CD14-positive monocyte (primary cell): ENCODE measurements around the gene DOC2A. TPM values are rescaled to one million over a fixed set of nuclear protein-coding genes. Genes with fewer than 3 reads are reported as not detected.
A peak's percentile ranks its signal among the peaks of the same experiment; 100 is the strongest.

Source experiments
- DNase-seq, 3 donors: peaks; one replicate each; pipeline ENCODE4 v3.0.0-alpha.2; 2011 to 2022
- H2AFZ ChIP-seq: 2 replicates; pipeline ENCODE4 v1.6.0; 2012; ENCODE audit warnings: mild to moderate bottlenecking, low read depth, low read length, inconsistent platforms; ENCODE audit not compliant: insufficient read depth, poor library complexity, severe bottlenecking
- H3K27ac ChIP-seq, 2 donors: 1 replicate in 1 of 2; 2 replicates in 1 of 2; pipeline ENCODE4 v1.5.1; 2012 to 2013; ENCODE audit warnings: low read length in 2 of 2, control low read depth in 1 of 2, inconsistent platforms in 1 of 2, low read depth in 1 of 2, mild to moderate bottlenecking in 1 of 2
- H3K27me3 ChIP-seq, 2 donors: one replicate each; pipeline versions ENCODE4 v1.6.0 to v1.6.1; 2011 to 2013; ENCODE audit warnings: low read length in 2 of 2; ENCODE audit not compliant: control insufficient read depth in 2 of 2, insufficient read depth in 2 of 2
- H3K36me3 ChIP-seq, 2 donors: replicated peaks in 1 of 2; 1 replicate in 1 of 2; 2 replicates in 1 of 2; pipeline versions ENCODE4 v1.5.1 to v1.6.1; 2012 to 2013; ENCODE audit warnings: low read length in 2 of 2, control low read depth in 1 of 2, inconsistent platforms in 1 of 2, mild to moderate bottlenecking in 1 of 2; ENCODE audit not compliant: insufficient read depth in 2 of 2, control insufficient read depth in 1 of 2
- H3K4me1 ChIP-seq, 2 donors: 1 replicate in 1 of 2; 2 replicates in 1 of 2; pipeline versions ENCODE4 v1.5.1 to v1.6.1; 2012 to 2013; ENCODE audit warnings: low read length in 2 of 2, control low read depth in 1 of 2, inconsistent platforms in 1 of 2, mild to moderate bottlenecking in 1 of 2, moderate library complexity in 1 of 2; ENCODE audit not compliant: insufficient read depth in 2 of 2, control insufficient read depth in 1 of 2
- H3K4me2 ChIP-seq: replicated peaks from 2 replicates; pipeline ENCODE3; 2012; ENCODE audit warnings: low read length, moderate library complexity, mild to moderate bottlenecking; ENCODE audit not compliant: poor library complexity, severe bottlenecking; ENCODE audit errors: extremely low read depth
- H3K4me3 ChIP-seq, 3 experiments: fragments of 200-600 bp in 1 of 3; sonication (generic) in 1 of 3; replicated peaks in 1 of 3; 1 replicate in 2 of 3; 2 replicates in 1 of 3; pipeline ENCODE4 v1.5.1; 2011 to 2013; ENCODE audit warnings: low read length in 3 of 3, mild to moderate bottlenecking in 3 of 3, control low read depth in 2 of 3, low read depth in 2 of 3, inconsistent platforms in 1 of 3, moderate library complexity in 1 of 3
- H3K79me2 ChIP-seq: 2 replicates; pipeline ENCODE4 v1.6.0; 2012; ENCODE audit warnings: mild to moderate bottlenecking, control low read depth, inconsistent platforms, low read length, moderate library complexity; ENCODE audit not compliant: insufficient read depth
- H3K9ac ChIP-seq: 2 replicates; pipeline ENCODE4 v1.6.0; 2017; ENCODE audit warnings: low read length, mild to moderate bottlenecking; ENCODE audit not compliant: insufficient read depth, poor library complexity, severe bottlenecking
- H3K9me3 ChIP-seq, 2 donors: replicated peaks in 1 of 2; 1 replicate in 1 of 2; 2 replicates in 1 of 2; pipeline versions ENCODE4 v1.5.1 to v1.6.1; 2012 to 2013; ENCODE audit warnings: low read length in 2 of 2, control low read depth in 1 of 2; ENCODE audit not compliant: control insufficient read depth in 1 of 2, insufficient read depth in 1 of 2
- H4K20me1 ChIP-seq: 2 replicates; pipeline ENCODE4 v1.6.0; 2012; ENCODE audit warnings: mild to moderate bottlenecking, low read length, control low read depth, moderate library complexity; ENCODE audit not compliant: insufficient read depth
- H3K27ac Mint-ChIP-seq, 7 donors: one replicate each; pipeline ENCODE4 v1.8.0; 2020; ENCODE audit warnings: mild to moderate bottlenecking in 7 of 7, mixed read lengths in 7 of 7, moderate library complexity in 6 of 7, inconsistent platforms in 2 of 7
- H3K27me3 Mint-ChIP-seq, 3 donors: one replicate each; pipeline ENCODE4 v1.8.0; 2021 to 2022; ENCODE audit warnings: low read depth in 3 of 3, mild to moderate bottlenecking in 3 of 3, mixed read lengths in 3 of 3, moderate library complexity in 3 of 3, inconsistent platforms in 1 of 3
- H3K36me3 Mint-ChIP-seq, 2 donors: one replicate each; pipeline ENCODE4 v1.8.0; 2020; ENCODE audit warnings: mixed read lengths in 2 of 2, inconsistent platforms in 1 of 2, mild to moderate bottlenecking in 1 of 2
- H3K4me1 Mint-ChIP-seq: one replicate; pipeline ENCODE4 v1.8.0; 2020; ENCODE audit warnings: mild to moderate bottlenecking, mixed read lengths
- H3K4me3 Mint-ChIP-seq, 2 donors: one replicate each; pipeline ENCODE4 v1.8.0; 2020; ENCODE audit warnings: mild to moderate bottlenecking in 2 of 2, mixed read lengths in 2 of 2, moderate library complexity in 1 of 2
- H3K9me3 Mint-ChIP-seq, 7 donors: one replicate each; pipeline ENCODE4 v1.8.0; 2020 to 2022; ENCODE audit warnings: mixed read lengths in 7 of 7, mild to moderate bottlenecking in 6 of 7, moderate library complexity in 6 of 7, inconsistent platforms in 2 of 7
- CTCF ChIP-seq: fragments of 200-600 bp; IDR thresholded peaks from one replicate; pipeline ENCODE4 v1.8.0; 2022; ENCODE audit warnings: antibody characterized with exemption, mild to moderate bottlenecking
- WGBS: methylation state at CpG from one replicate; pipeline ENCODE4 v1.1.5; 2013; ENCODE audit warnings: missing lambda C conversion rate; ENCODE audit not compliant: insufficient coverage; 5-methylcytosine and 5-hydroxymethylcytosine counted together
- intact Hi-C, 2 donors: fragments of 100-400 bp; cut with micrococcal nuclease; formaldehyde crosslinking; loops; one replicate each; pipeline versions ENCODE4 v1.15.0 to v1.15.1; 2023
- polyA plus RNA-seq, 3 donors: library from polyadenylated mRNA; depleted of rRNA in 1 of 3; unstranded in 2 of 3; stranded (reverse) in 1 of 3; fragments of 300-500 nt in 2 of 3; fragments of >200 nt in 1 of 3; fragmentation: Illumina TruSeq in 2 of 3; gene quantifications; 1 replicate in 2 of 3; 2 replicates in 1 of 3; pipeline ENCODE4 v1.2.3, GENCODE V29; 2012 to 2021

Gene DOC2A
- polyA plus RNA-seq, 3 donors = 0.23 to 3.7 (median 0.66) TPM

- no peak overlapping the region for H3K27ac ChIP-seq
- H3K9ac ChIP-seq = no peak overlapping the region
- Mint-ChIP-seq H3K4me1 (peaks cover 23% of the 10 kb centered on the region), H3K27me3 (peaks cover 0 to 2% (median 0%) of the 10 kb centered on the region in 3 donors), H3K36me3 (peaks cover 36 to 49% of the 10 kb centered on the region in 2 donors), H3K27ac (peak overlapping the region in 5 of 7 donors; percentile 1 to 86 (median 27)), H3K4me3 (peak overlapping the region in 1 of 2 donors; percentile 6), H3K9me3 (no peaks in the 10 kb centered on the region)
- intact Hi-C loops = loop anchor here (5.0 to 10.0 kb wide), 2 partner anchors 179 to 763 kb away; partner anchors contain the start of genes PAGR1 (in 1 of the 2) and PRRT2 (in 1 of the 2)
- peak overlapping the region in 1 of 3 experiments; percentile 100 for H3K4me3 ChIP-seq
- H2AFZ ChIP-seq = peak overlapping the region; percentile 99
- no peaks in the 10 kb centered on the region for H3K27me3 ChIP-seq
- no peak for TF ChIP-seq CTCF
- H3K79me2 ChIP-seq = peaks cover 16% of the 10 kb centered on the region
- peaks cover 43 to 59% of the 10 kb centered on the region in 2 donors for H3K36me3 ChIP-seq
- H3K4me1 ChIP-seq = peaks cover 18 to 31% of the 10 kb centered on the region in 2 donors
- H3K4me2 ChIP-seq = peak overlapping the region; percentile 99
- no peaks in the 10 kb centered on the region for H3K9me3 ChIP-seq
- no peak for DNase-seq
- 81% methylated on average over 9 of the region's 9 CpGs for WGBS
- no peaks in the 10 kb centered on the region for H4K20me1 ChIP-seq
Observed at GRCh38 chr16:29993903-29994599, 16.8 kb downstream of the DOC2A start.

DNA sequence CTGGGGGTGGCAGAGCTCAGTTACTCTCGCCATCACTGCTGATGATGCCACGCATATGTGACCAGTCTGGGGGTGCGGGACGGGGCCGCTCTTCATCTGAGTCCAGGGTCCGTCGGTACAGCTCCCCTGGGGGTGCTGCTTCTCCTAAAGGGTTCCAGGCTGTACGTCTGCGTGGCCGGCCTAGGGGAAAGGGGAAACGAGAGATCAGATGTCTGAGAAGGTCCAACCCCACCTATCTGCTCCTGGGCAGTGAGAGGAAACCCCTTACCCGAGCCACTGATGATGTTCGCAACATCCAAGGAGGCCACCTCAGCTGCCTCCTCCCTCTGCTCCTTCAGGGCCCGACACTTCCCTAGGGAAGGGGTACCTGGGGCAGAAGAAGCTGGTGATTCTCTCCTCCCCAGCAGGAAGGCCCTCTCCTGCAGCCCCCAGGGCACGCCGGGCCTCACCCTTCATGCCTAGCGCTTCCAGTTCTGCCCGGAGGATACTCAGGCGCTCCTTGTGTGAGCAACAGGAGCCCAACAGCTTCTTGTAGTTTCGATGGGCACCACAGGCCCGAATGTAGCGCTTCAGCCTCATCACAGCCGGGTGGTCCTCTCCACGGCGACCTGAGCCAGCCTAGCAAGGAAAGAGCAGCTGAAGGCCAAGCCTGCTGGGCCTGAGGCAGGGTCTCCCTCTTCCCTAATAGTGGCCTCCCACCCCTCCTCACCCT, 17.5 kb downstream of the DOC2A start:
- Histone ChIP-seq H3K4me3 (no peak overlapping the region), H3K9ac (no peak overlapping the region), H2AFZ (no peak overlapping the region), H3K27ac (no peak overlapping the region), H3K79me2 (peaks cover 16% of the 10 kb centered on the region), H4K20me1 (no peaks in the 10 kb centered on the region), H3K27me3 (no peaks in the 10 kb centered on the region), H3K4me2 (no peak overlapping the region), H3K4me1 (peaks cover 18 to 31% of the 10 kb centered on the region in 2 donors), H3K9me3 (no peaks in the 10 kb centered on the region), H3K36me3 (peaks cover 48 to 64% of the 10 kb centered on the region in 2 donors)
- H3K27me3 Mint-ChIP-seq = peaks cover 0 to 2% (median 0%) of the 10 kb centered on the region in 3 donors
- WGBS = 97% methylated on average over 14 of the region's 25 CpGs
- no peak for TF ChIP-seq CTCF
- no peak for DNase-seq
- peaks cover 37 to 50% of the 10 kb centered on the region in 2 donors for H3K36me3 Mint-ChIP-seq
- H3K27ac Mint-ChIP-seq = no peak overlapping the region
- no peaks in the 10 kb centered on the region for H3K9me3 Mint-ChIP-seq
- intact Hi-C loops = loop anchor here (5.0 to 10.0 kb wide), 2 partner anchors 179 to 764 kb away; partner anchors contain the start of genes PAGR1 (in 1 of the 2) and PRRT2 (in 1 of the 2)
- H3K4me3 Mint-ChIP-seq = no peak overlapping the region
- peaks cover 23% of the 10 kb centered on the region for H3K4me1 Mint-ChIP-seq
